Measurements from ENCODE around the gene TEX44.
"Not testable (repeated sequence)": the region's sequence is repeated elsewhere in the genome, so short reads cannot be mapped to it uniquely, and the experiment has no call there.

TEX44 gene

GRCh38 chr2:231570915-231571314 is 21.7 kb upstream of the TEX44 start:
- in situ Hi-C loops (cut with HindIII; ENCODE audit: low sequenced_read_pairs): loop anchor here (5.0 kb wide), 1 partner anchor 39 kb away; the partner anchor contains the start of gene NMUR1

DNA sequence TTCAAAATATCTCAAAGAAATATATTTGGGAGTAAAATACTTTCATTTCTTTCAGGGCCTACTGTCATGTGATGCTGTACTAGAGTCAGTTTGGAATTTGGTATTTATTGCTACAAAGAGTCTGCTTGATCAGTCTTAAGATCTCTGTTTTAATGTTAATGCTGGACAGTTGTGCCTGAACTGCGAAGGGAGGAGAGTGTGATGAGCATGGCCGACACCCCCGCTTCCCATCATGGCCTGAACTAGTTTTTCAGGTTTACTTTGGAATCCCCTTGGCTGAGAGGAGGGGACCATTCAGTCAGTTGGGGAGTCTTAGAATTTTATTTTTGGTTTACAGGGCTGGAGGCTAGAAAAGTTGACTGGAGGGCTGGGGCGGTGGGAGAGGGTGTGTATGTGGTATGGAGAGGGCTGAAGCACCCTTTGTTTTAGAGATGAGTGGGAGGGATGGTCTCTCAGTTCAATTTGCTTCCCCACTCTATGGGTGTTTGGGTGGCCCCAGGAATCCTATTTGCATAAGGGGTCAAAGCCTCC is 20.9 kb upstream of the TEX44 start:
- in situ Hi-C loops (cut with HindIII; ENCODE audit: low sequenced_read_pairs): loop anchor here (5.0 kb wide), 1 partner anchor 39 kb away; the partner anchor contains the start of gene NMUR1

DNA sequence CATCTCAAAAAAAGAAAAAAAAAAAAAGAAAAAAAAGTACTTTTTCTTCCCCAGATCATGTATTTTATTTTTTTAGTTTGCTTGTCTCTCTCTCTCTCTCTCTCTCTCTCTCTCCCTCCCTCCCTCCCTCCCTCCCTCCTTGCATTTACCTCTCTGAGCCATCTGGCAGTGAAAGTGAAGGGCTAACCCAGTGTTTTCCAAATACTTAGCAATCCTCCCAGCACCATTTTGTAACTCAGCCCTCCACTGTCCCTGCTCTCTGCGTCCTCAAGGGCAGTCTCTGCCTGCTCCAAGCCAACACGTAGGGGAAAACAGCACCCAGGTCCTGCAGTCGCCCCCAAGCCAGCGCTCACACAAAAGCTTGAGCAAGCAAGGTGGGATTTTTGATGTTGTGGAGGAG is 19.6 kb upstream of the TEX44 start:
- in situ Hi-C loops (cut with HindIII; ENCODE audit: low sequenced_read_pairs): loop anchor here (5.0 kb wide), 1 partner anchor 41 kb away; the partner anchor contains the start of gene NMUR1

GRCh38 chr2:231573698-231574421 is 18.8 kb upstream of the TEX44 start:
- in situ Hi-C loops (cut with HindIII; ENCODE audit: low sequenced_read_pairs): loop anchor here (5.0 kb wide), 1 partner anchor 42 kb away; the partner anchor contains the start of gene NMUR1

- in situ Hi-C loops (cut with HindIII; ENCODE audit: low sequenced_read_pairs): no loop called here
Measured at GRCh38 chr2:231575612-231576256, 16.9 kb upstream of the TEX44 start.

GRCh38 chr2:231576465-231576864 is 16.2 kb upstream of the TEX44 start:
- in situ Hi-C loops (cut with HindIII; ENCODE audit: low sequenced_read_pairs): no loop called here

- in situ Hi-C loops (cut with HindIII; ENCODE audit: low sequenced_read_pairs): not testable (repeated sequence)
Measured at GRCh38 chr2:231578655-231579054, 14.0 kb upstream of the TEX44 start.

DNA sequence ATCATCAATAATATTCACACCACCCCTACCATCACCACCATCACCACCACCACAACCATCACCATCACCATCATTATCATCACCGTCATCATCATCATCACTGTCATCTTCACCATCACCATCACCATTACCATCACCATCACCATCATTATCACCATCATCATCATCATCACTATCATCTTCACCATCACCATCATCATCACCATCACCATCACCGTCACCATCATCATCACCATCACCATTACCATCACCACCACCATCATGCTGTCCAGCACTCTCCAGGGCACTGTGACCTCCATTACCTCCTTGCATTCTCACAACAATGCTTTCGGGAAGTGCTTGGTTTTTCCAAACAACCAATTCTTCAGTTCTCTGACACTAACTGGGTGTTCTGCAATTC is 13.1 kb upstream of the TEX44 start:
- in situ Hi-C loops (cut with HindIII; ENCODE audit: low sequenced_read_pairs): no loop called here

- in situ Hi-C loops (cut with HindIII; ENCODE audit: low sequenced_read_pairs): no loop called here
Measured at GRCh38 chr2:231581328-231581727, 11.3 kb upstream of the TEX44 start.

GRCh38 chr2:231583982-231584381 is 8.7 kb upstream of the TEX44 start:
- in situ Hi-C loops (cut with HindIII; ENCODE audit: low sequenced_read_pairs): no loop called here

DNA sequence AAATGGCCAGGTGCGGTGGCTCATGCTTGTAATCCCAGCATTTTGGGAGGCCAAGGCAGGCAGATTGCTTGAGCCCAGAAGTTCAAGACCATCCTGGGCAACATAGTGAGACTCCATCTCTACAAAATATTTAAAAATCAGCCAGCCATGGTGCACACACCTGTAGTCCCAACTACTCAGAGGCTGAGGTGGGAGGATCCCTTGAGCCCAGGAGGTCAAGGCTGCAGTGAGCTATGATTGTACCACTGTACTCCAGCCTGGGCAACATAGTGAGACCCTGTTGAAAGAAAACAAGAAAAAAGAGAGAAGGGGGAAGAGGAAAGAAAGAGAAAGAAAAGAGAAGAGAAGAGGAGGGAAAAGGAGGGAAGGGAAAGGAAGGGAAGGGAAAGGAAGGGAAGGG is 4.9 kb upstream of the TEX44 start:
- in situ Hi-C loops (cut with HindIII; ENCODE audit: low sequenced_read_pairs): not testable (repeated sequence)

GRCh38 chr2:231589656-231590055 is 3.0 kb upstream of the TEX44 start:
- in situ Hi-C loops (cut with HindIII; ENCODE audit: low sequenced_read_pairs): no loop called here

GRCh38 chr2:231590614-231591013 is 2.0 kb upstream of the TEX44 start:
- in situ Hi-C loops (cut with HindIII; ENCODE audit: low sequenced_read_pairs): no loop called here

DNA sequence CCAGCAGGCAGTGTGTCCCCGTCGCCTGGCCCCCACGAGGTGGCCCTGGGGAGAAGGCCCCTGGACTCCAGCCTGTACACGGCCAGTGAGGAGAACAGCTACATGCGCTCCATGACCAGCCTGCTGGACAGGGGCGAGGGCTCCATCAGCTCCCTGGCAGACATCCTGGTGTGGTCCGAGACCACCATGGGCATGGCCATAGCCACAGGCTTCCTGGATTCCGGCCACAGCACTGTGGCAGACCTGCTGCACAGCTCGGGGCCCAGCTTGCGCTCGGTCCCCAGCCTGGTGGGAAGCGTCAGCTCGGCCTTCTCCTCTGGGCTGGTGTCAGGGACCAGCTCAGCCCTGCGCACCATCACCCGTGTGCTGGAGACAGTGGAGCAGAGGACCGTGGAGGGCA is 1.0 kb downstream of the TEX44 start:
- in situ Hi-C loops (cut with HindIII; ENCODE audit: low sequenced_read_pairs): no loop called here

- in situ Hi-C loops (cut with HindIII; ENCODE audit: low sequenced_read_pairs): no loop called here
Measured at GRCh38 chr2:231597014-231597611, 4.4 kb downstream of the TEX44 start.

- in situ Hi-C loops (cut with HindIII; ENCODE audit: low sequenced_read_pairs): no loop called here
Measured at GRCh38 chr2:231597627-231598026, 5.0 kb downstream of the TEX44 start.

- in situ Hi-C loops (cut with HindIII; ENCODE audit: low sequenced_read_pairs): no loop called here
Measured at GRCh38 chr2:231600619-231601355, 8.1 kb downstream of the TEX44 start.

- in situ Hi-C loops (cut with HindIII; ENCODE audit: low sequenced_read_pairs): no loop called here
Measured at GRCh38 chr2:231601356-231602229, 8.9 kb downstream of the TEX44 start.

DNA sequence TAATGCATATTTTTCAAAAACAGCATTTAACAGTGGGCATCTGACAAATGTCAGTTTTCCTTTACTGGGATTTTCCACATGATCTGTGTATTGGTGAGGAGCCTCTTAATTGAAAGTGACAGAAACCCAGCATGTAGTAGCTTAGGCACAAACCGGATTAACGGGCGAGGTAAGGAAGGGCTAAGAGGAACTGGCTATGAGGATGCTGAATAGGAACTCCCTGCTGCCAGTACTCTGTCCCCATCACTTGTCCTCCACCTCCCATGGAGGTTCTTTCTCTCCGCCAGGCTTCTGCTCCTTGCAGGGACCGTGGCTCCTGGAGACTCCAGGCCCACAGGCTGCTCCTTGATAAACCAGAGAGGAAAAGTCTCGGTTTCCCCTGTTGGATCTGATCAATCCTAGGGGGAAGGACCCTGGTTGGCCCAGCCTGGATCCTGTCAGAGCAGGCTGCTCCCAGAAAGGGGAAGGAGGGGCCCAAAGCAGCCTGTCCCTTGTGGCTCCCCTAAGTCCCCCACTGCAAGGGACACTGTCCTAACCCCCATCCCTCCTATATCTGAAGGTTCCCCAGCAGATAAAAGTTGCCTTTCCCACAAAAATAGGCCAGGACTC is 10.3 kb downstream of the TEX44 start:
- in situ Hi-C loops (cut with HindIII; ENCODE audit: low sequenced_read_pairs): no loop called here

All from endothelial cell of hepatic sinusoid (primary cell).